NCI-H460 (cell line): Measurements from ENCODE around the gene WASF2. TPM values are rescaled to one million over a fixed set of nuclear protein-coding genes. Genes with fewer than 3 reads are reported as not detected.

Source experiments
- DNase-seq: peaks from one replicate; pipeline ENCODE4 v3.0.0-alpha.2; 2016; ENCODE audit warnings: low read depth; ENCODE audit errors: extremely low read depth
- total RNA-seq: library from RNA; depleted of rRNA; stranded (reverse); fragments of >200 nt; shearing (Covaris generic); gene quantifications from 2 replicates; pipeline ENCODE4 v1.2.3, GENCODE V29; 2014; rRNA removed

WASF2 gene
- total RNA-seq, 1 experiment from 2014 or later = 17.7 TPM

DNA sequence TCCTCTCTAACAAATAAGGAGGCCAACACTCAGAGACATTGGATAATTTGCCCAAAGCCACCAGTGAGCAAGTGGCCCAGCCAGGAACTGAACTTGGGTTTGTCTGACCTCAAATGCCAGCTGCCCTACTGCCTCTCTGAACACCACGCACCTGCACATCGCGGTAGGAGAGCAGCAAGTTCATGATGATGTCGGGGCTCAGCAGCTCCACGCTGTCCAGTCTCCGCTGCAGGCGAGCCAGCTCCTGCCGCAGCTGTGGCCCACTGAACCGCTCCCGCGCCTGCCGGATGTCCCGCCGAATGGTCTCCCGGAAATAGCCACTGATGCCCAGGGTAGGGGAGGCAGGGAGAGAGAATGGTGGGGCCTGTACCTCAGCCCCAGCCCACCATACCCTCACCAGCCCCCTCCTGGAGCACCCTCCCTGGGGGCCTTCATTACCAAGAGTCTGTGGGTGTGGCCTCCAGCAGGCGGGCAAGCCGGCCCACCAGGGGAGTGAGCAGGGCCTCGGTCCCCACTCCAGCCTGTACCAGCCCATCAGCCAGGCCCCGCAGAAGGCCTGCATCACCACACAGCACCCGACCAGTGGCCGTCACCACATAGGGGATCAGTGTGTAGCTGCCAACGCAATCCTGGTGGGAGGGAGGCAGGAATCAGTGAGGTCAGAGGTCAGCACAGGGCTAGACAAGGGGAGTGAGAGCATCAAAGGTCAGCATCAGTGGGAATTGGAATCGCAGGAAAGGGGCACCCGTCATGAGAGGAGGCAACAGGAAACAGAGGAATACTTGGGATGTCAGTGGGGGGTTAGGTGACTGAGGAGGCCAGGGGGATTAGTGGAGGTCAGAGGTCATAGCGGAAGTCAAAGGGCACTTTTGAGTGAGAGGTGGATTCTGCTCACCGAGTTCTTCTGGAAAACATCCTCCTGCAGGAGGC is 125.9 kb downstream of the WASF2 start:
- no peak for DNase-seq

DNA sequence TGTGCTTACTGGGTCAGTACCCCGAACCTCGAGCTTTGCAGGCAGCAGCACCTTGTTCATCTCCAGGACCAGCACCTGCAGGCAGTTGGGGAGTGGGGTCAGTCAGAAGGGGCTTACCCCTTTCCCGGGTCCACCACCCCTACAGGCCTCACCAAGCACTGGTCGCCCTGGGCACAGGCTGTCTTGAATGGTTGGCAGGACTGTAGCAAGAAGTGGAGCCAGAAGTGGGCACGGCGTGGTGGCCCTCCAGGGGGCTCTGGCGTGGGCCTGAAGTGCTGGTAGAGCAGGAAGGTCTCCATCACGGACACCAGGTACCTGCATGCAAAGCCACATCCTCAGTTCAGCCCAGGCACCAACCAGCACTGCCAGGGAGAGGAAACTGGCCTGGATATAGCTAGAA is 128.4 kb downstream of the WASF2 start:
- no peak for DNase-seq

DNA sequence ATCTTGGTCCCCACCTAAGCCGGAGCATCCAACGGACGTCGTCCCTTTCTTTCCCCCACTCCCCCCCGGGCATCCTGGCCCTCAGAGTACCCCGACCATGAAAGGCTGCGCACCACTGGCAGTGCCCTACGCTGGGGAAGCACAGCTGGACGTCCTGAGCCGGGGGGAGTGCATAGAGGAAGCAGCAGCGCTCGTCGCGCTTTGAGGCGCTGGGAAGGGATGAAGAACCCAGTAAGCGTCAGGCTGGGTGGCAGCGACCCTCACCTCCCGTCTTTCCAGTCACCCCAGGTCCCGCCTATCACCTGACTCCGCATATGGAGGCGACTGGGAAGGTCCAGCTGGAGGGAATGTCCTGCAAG is 128.9 kb downstream of the WASF2 start:
- no peak for DNase-seq

- DNase-seq = no peak
Measured at GRCh38 chr1:27360159-27361043, 129.6 kb downstream of the WASF2 start.

DNA sequence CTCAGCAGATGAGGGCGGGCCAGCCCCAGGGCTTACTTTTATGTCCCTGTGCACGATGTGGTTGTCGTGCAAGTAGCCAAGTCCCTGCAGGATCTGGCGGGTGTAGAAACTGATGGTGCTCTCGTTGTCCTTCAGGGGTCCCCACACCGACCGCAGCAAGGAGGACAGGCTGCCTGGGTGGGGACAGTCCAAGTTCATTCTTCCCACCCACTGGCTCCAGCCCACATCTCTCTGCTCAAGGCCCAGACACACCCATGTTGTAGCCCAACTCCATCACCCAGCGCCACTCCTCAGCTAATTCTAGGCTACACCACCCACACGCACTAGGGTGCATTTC is 130.2 kb downstream of the WASF2 start:
- DNase-seq = no peak

GRCh38 chr1:27358928-27359313 is 131.0 kb downstream of the WASF2 start:
- no peak for DNase-seq

GRCh38 chr1:27358038-27358927 is 131.7 kb downstream of the WASF2 start:
- no peak for DNase-seq

GRCh38 chr1:27357281-27358037 is 132.5 kb downstream of the WASF2 start:
- DNase-seq = no peak

DNA sequence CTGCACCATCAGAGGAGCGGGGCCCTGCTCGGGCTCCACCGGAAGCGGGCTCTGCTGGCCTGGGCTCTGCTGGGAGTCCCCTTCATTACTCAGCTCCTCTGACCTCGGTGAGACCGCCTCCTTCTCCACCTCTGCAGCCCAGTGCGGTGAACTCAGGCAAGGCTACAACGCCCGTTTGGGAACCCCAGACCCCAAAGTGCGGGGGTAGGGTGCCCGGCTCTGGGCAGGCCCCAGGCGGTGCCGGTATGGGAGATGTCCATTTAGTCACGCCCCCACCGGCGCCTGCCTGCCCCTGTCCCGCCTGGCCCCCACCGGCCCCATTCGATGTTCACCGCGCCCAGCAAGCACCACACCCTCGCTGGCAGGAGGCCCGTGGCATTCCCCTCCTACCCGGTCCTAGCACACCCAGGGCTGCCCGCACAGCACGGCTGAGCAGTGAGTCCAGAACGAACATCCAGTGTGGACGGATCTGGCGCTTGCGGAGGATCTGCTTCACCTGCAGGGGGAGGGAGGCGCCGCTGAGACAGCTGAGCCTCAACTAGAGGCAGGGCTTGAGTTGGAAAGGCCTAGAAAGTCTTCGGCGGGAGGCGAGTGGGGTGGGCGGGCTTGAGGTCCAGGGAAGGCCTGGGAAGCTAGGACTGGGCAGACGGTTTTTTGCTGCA is 133.2 kb downstream of the WASF2 start:
- no peak for DNase-seq

DNA sequence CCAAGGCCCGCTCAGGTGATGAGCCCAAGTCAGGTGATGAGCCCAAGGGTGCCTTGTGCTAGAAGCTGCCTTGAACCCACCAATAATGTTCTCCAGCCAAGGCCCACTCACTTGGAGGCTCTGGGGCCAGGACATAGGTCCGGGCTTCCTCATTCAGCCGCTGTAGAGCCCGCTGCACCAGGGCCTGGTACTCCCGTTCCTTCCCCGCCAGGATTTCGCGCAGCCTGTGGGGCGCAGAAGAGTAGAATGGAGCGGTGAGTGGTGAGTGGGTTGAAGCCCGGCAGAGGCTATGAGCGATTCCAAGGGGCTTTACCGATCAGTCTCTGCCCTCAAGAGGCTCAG is 133.7 kb downstream of the WASF2 start:
- no peak for DNase-seq

GRCh38 chr1:27355683-27356082 is 134.3 kb downstream of the WASF2 start:
- no peak for DNase-seq

Other genes starting within 250 kb of the WASF2 start
- gene TMEM222, start 168.0 kb downstream of the WASF2 start, total RNA-seq = 17.2 and 19.2 TPM in 2 replicates
- gene SYTL1, start 148.1 kb downstream of the WASF2 start, total RNA-seq = 0.37 TPM in 1 of 2 replicates, not detected in the other
- 2.7 and 4.4 TPM in 2 replicates for gene MAP3K6, start 123.2 kb downstream of the WASF2 start, total RNA-seq
- not detected in 2 replicates for gene FCN3, start 115.3 kb downstream of the WASF2 start, total RNA-seq
- gene CD164L2, start 106.8 kb downstream of the WASF2 start, total RNA-seq = not detected in 2 replicates
- gene GPR3, start 97.5 kb downstream of the WASF2 start, total RNA-seq = 1.0 and 1.1 TPM in 2 replicates
- gene AHDC1, start 114.0 kb upstream of the WASF2 start, total RNA-seq = 1.5 and 1.7 TPM in 2 replicates
- not detected in 2 replicates for gene FGR, start 145.0 kb upstream of the WASF2 start, total RNA-seq
- gene IFI6, start 182.0 kb upstream of the WASF2 start, total RNA-seq = 23.1 and 28.8 TPM in 2 replicates
- 5.6 and 7.9 TPM in 2 replicates for gene FAM76A, start 235.8 kb upstream of the WASF2 start, total RNA-seq